CD14-positive monocyte (primary cell): ENCODE data around the gene EPHA10. TPM values are rescaled to one million over a fixed set of nuclear protein-coding genes. Genes with fewer than 3 reads are reported as not detected.
A peak's percentile ranks its signal among the peaks of the same experiment; 100 is the strongest.

ENCODE experiments used
- DNase-seq, 3 donors: peaks; one replicate each; pipeline ENCODE4 v3.0.0-alpha.2; 2011 to 2022
- H2AFZ ChIP-seq: 2 replicates; pipeline ENCODE4 v1.6.0; 2012; ENCODE audit warnings: mild to moderate bottlenecking, low read depth, low read length, inconsistent platforms; ENCODE audit not compliant: insufficient read depth, poor library complexity, severe bottlenecking
- H3K27ac ChIP-seq, 2 donors: 1 replicate in 1 of 2; 2 replicates in 1 of 2; pipeline ENCODE4 v1.5.1; 2012 to 2013; ENCODE audit warnings: low read length in 2 of 2, control low read depth in 1 of 2, inconsistent platforms in 1 of 2, low read depth in 1 of 2, mild to moderate bottlenecking in 1 of 2
- H3K27me3 ChIP-seq, 2 donors: one replicate each; pipeline versions ENCODE4 v1.6.0 to v1.6.1; 2011 to 2013; ENCODE audit warnings: low read length in 2 of 2; ENCODE audit not compliant: control insufficient read depth in 2 of 2, insufficient read depth in 2 of 2
- H3K36me3 ChIP-seq, 2 donors: replicated peaks in 1 of 2; 1 replicate in 1 of 2; 2 replicates in 1 of 2; pipeline versions ENCODE4 v1.5.1 to v1.6.1; 2012 to 2013; ENCODE audit warnings: low read length in 2 of 2, control low read depth in 1 of 2, inconsistent platforms in 1 of 2, mild to moderate bottlenecking in 1 of 2; ENCODE audit not compliant: insufficient read depth in 2 of 2, control insufficient read depth in 1 of 2
- H3K4me1 ChIP-seq, 2 donors: 1 replicate in 1 of 2; 2 replicates in 1 of 2; pipeline versions ENCODE4 v1.5.1 to v1.6.1; 2012 to 2013; ENCODE audit warnings: low read length in 2 of 2, control low read depth in 1 of 2, inconsistent platforms in 1 of 2, mild to moderate bottlenecking in 1 of 2, moderate library complexity in 1 of 2; ENCODE audit not compliant: insufficient read depth in 2 of 2, control insufficient read depth in 1 of 2
- H3K4me2 ChIP-seq: replicated peaks from 2 replicates; pipeline ENCODE3; 2012; ENCODE audit warnings: low read length, moderate library complexity, mild to moderate bottlenecking; ENCODE audit not compliant: poor library complexity, severe bottlenecking; ENCODE audit errors: extremely low read depth
- H3K4me3 ChIP-seq, 3 experiments: fragments of 200-600 bp in 1 of 3; sonication (generic) in 1 of 3; replicated peaks in 1 of 3; 1 replicate in 2 of 3; 2 replicates in 1 of 3; pipeline ENCODE4 v1.5.1; 2011 to 2013; ENCODE audit warnings: low read length in 3 of 3, mild to moderate bottlenecking in 3 of 3, control low read depth in 2 of 3, low read depth in 2 of 3, inconsistent platforms in 1 of 3, moderate library complexity in 1 of 3
- H3K79me2 ChIP-seq: 2 replicates; pipeline ENCODE4 v1.6.0; 2012; ENCODE audit warnings: mild to moderate bottlenecking, control low read depth, inconsistent platforms, low read length, moderate library complexity; ENCODE audit not compliant: insufficient read depth
- H3K9ac ChIP-seq: 2 replicates; pipeline ENCODE4 v1.6.0; 2017; ENCODE audit warnings: low read length, mild to moderate bottlenecking; ENCODE audit not compliant: insufficient read depth, poor library complexity, severe bottlenecking
- H3K9me3 ChIP-seq, 2 donors: replicated peaks in 1 of 2; 1 replicate in 1 of 2; 2 replicates in 1 of 2; pipeline versions ENCODE4 v1.5.1 to v1.6.1; 2012 to 2013; ENCODE audit warnings: low read length in 2 of 2, control low read depth in 1 of 2; ENCODE audit not compliant: control insufficient read depth in 1 of 2, insufficient read depth in 1 of 2
- H4K20me1 ChIP-seq: 2 replicates; pipeline ENCODE4 v1.6.0; 2012; ENCODE audit warnings: mild to moderate bottlenecking, low read length, control low read depth, moderate library complexity; ENCODE audit not compliant: insufficient read depth
- H3K27ac Mint-ChIP-seq, 7 donors: one replicate each; pipeline ENCODE4 v1.8.0; 2020; ENCODE audit warnings: mild to moderate bottlenecking in 7 of 7, mixed read lengths in 7 of 7, moderate library complexity in 6 of 7, inconsistent platforms in 2 of 7
- H3K27me3 Mint-ChIP-seq, 3 donors: one replicate each; pipeline ENCODE4 v1.8.0; 2021 to 2022; ENCODE audit warnings: low read depth in 3 of 3, mild to moderate bottlenecking in 3 of 3, mixed read lengths in 3 of 3, moderate library complexity in 3 of 3, inconsistent platforms in 1 of 3
- H3K36me3 Mint-ChIP-seq, 2 donors: one replicate each; pipeline ENCODE4 v1.8.0; 2020; ENCODE audit warnings: mixed read lengths in 2 of 2, inconsistent platforms in 1 of 2, mild to moderate bottlenecking in 1 of 2
- H3K4me1 Mint-ChIP-seq: one replicate; pipeline ENCODE4 v1.8.0; 2020; ENCODE audit warnings: mild to moderate bottlenecking, mixed read lengths
- H3K4me3 Mint-ChIP-seq, 2 donors: one replicate each; pipeline ENCODE4 v1.8.0; 2020; ENCODE audit warnings: mild to moderate bottlenecking in 2 of 2, mixed read lengths in 2 of 2, moderate library complexity in 1 of 2
- H3K9me3 Mint-ChIP-seq, 7 donors: one replicate each; pipeline ENCODE4 v1.8.0; 2020 to 2022; ENCODE audit warnings: mixed read lengths in 7 of 7, mild to moderate bottlenecking in 6 of 7, moderate library complexity in 6 of 7, inconsistent platforms in 2 of 7
- WGBS: methylation state at CpG from one replicate; pipeline ENCODE4 v1.1.5; 2013; ENCODE audit warnings: missing lambda C conversion rate; ENCODE audit not compliant: insufficient coverage; 5-methylcytosine and 5-hydroxymethylcytosine counted together
- intact Hi-C, 2 donors: fragments of 100-400 bp; cut with micrococcal nuclease; formaldehyde crosslinking; loops; one replicate each; pipeline versions ENCODE4 v1.15.0 to v1.15.1; 2023
- polyA plus RNA-seq, 3 donors: library from polyadenylated mRNA; depleted of rRNA in 1 of 3; unstranded in 2 of 3; stranded (reverse) in 1 of 3; fragments of 300-500 nt in 2 of 3; fragments of >200 nt in 1 of 3; fragmentation: Illumina TruSeq in 2 of 3; gene quantifications; 1 replicate in 2 of 3; 2 replicates in 1 of 3; pipeline ENCODE4 v1.2.3, GENCODE V29; 2012 to 2021
- TF ChIP-seq, protein P1 (sequence below): fragments of 200-600 bp; IDR thresholded peaks from one replicate; pipeline ENCODE4 v1.8.0; 2022; ENCODE audit warnings: antibody characterized with exemption, mild to moderate bottlenecking

The EPHA10 gene
- polyA plus RNA-seq, 3 donors: not detected

DNA sequence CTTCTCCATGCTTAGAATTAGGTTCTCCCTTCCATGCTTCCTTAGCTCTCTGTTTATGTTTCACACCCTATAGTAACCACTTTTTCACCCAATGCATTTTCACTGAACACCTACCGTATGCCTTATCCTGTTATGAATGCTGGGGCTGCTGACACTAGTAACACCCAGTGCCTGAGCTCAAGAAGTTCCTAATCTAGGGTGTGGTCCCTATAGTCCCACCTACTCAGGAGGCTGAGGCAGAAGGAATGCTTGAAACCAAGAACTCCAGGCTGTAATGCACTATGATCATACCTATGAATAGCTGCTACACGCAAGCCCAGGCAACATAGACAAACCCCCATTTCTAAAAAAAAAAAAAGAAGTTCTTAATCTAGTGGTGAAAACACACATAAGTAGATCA is 5.5 kb downstream of the EPHA10 start:
- Histone ChIP-seq H3K9me3 (peaks cover 0 to 7% of the 10 kb centered on the region in 2 donors), H3K27ac (no peak overlapping the region), H3K36me3 (no peaks in the 10 kb centered on the region), H3K27me3 (peaks cover 19 to 87% of the 10 kb centered on the region in 2 donors), H3K9ac (no peak overlapping the region), H4K20me1 (no peaks in the 10 kb centered on the region), H2AFZ (no peak overlapping the region), H3K4me3 (no peak overlapping the region), H3K79me2 (no peaks in the 10 kb centered on the region), H3K4me2 (no peak overlapping the region), H3K4me1 (no peaks in the 10 kb centered on the region)
- H3K9me3 Mint-ChIP-seq: peaks cover 3 to 12% (median 3%) of the 10 kb centered on the region in 7 donors
- H3K4me3 Mint-ChIP-seq: no peak overlapping the region
- peaks cover 49 to 52% (median 50%) of the 10 kb centered on the region in 3 donors for H3K27me3 Mint-ChIP-seq
- no peak overlapping the region for H3K27ac Mint-ChIP-seq
- TF ChIP-seq, protein P1, sequence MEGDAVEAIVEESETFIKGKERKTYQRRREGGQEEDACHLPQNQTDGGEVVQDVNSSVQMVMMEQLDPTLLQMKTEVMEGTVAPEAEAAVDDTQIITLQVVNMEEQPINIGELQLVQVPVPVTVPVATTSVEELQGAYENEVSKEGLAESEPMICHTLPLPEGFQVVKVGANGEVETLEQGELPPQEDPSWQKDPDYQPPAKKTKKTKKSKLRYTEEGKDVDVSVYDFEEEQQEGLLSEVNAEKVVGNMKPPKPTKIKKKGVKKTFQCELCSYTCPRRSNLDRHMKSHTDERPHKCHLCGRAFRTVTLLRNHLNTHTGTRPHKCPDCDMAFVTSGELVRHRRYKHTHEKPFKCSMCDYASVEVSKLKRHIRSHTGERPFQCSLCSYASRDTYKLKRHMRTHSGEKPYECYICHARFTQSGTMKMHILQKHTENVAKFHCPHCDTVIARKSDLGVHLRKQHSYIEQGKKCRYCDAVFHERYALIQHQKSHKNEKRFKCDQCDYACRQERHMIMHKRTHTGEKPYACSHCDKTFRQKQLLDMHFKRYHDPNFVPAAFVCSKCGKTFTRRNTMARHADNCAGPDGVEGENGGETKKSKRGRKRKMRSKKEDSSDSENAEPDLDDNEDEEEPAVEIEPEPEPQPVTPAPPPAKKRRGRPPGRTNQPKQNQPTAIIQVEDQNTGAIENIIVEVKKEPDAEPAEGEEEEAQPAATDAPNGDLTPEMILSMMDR: no peak
- intact Hi-C loops: no loop called here
- peaks cover 2% of the 10 kb centered on the region for H3K4me1 Mint-ChIP-seq
- no CpG with 5 or more reads among the region's 2 CpGs for WGBS
- H3K36me3 Mint-ChIP-seq: no peaks in the 10 kb centered on the region
- DNase-seq: no peak

DNA sequence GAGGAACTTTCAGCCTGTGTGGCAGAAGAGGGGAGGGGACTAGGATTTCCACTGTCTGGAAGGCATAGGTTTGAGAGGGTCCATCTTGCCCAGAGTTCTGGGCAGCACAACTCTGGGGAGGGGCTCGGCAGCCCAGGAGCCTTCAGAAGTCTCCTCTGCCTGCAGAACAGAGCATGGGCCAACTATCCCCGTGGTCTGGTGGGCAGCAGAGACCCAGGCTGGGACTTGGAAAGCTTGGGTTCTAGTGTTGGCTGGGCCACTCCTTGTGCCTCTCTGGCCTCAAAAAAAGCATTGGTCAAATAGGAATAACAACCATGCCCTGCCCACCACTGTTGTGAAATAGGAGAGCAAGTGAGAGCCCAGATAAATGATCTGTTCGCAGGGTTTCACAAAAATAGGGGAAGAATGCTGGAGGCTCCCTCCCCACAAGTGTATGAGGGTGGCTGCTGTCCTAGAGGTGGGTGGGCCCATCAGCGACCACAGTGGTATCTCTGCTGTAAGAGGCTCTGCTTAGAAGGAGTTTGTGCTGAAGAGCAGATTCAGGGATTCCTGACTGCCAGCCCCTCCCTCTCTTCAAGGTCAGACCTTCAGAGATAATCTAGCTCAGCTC is 8.9 kb downstream of the EPHA10 start:
- Histone ChIP-seq H3K9me3 (peaks cover 0 to 9% of the 10 kb centered on the region in 2 donors), H3K4me2 (no peak overlapping the region), H3K4me3 (no peak overlapping the region), H2AFZ (no peak overlapping the region), H3K9ac (no peak overlapping the region), H3K27me3 (peaks cover 25 to 84% of the 10 kb centered on the region in 2 donors), H4K20me1 (no peaks in the 10 kb centered on the region), H3K27ac (no peak overlapping the region), H3K36me3 (no peaks in the 10 kb centered on the region), H3K4me1 (no peaks in the 10 kb centered on the region), H3K79me2 (no peaks in the 10 kb centered on the region)
- no peak for DNase-seq
- H3K36me3 Mint-ChIP-seq: no peaks in the 10 kb centered on the region
- WGBS: 67% methylated on average over 2 of the region's 4 CpGs
- TF ChIP-seq, protein P1: no peak
- no peak overlapping the region for H3K27ac Mint-ChIP-seq
- intact Hi-C loops: no loop called here
- H3K9me3 Mint-ChIP-seq: peaks cover 0 to 7% (median 4%) of the 10 kb centered on the region in 7 donors
- peaks cover 49 to 52% (median 50%) of the 10 kb centered on the region in 3 donors for H3K27me3 Mint-ChIP-seq
- peaks cover 10% of the 10 kb centered on the region for H3K4me1 Mint-ChIP-seq
- H3K4me3 Mint-ChIP-seq: peak overlapping the region in 1 of 2 donors; percentile 23
